NCI-H2196 (cell line): ENCODE measurements around the gene NMB.
"Not testable (repeated sequence)": the region's sequence is repeated elsewhere in the genome, so short reads cannot be mapped to it uniquely, and the experiment has no call there.

Source experiments
- DNase-seq: peaks from one replicate; lab custom pipeline; 2025; ENCODE audit not compliant: unreplicated experiment; lab: John Stamatoyannopoulos, UW

The NMB gene

DNA sequence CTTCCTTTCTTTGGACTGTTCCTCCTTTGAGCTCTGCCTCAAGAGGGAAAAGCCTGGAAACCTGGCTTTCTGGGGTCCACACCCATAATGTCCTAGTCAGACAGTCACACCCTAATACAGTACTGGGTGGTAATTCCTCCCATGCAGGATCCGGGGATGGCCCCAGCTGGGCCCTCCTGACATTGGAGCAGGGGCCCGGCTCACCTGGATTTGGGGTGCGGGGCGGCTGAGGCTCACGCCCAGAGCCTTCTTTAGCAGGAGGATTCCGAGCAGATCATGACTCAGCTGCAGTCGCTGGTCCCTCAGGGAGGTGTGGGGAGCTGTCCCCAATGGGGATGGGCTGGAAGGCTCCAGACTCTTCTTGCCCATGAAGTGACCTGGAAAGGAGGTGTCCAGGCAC is 1.0 kb downstream of the NMB start:
- DNase-seq, result no peak

GRCh38 chr15:84654689-84655453 is 3.1 kb downstream of the NMB start:
- peak; percentile 65 for DNase-seq

GRCh38 chr15:84653910-84654688 is 3.9 kb downstream of the NMB start, which contains the start of gene WDR73:
WDR73 (minus strand) TSS chr15:84654283; CDS start chr15:84654274, 9 bp downstream.
- DNase-seq, result peak; percentile 87

GRCh38 chr15:84653584-84653909 is 4.5 kb downstream of the NMB start:
- DNase-seq, result peak; percentile 3

DNA sequence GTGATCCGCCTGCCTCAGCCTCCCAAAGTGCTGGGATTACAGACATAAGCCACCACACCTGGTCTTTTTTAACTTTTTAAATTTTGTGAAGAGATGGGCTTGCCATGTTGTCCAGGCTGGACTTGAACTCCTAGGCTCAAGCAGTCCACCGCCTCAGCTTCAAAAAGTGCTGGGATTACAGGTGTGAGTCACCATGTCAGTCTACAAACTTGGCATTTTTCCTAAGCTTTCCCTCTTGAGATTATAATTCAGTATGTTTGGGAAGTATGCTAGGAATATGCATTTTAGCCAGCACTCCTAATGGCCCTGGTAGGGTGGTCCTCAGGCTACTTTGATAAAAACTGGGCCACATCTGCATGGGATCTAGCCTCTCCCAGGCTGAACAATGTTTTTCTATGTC is 8.3 kb downstream of the NMB start:
- no peak for DNase-seq

DNA sequence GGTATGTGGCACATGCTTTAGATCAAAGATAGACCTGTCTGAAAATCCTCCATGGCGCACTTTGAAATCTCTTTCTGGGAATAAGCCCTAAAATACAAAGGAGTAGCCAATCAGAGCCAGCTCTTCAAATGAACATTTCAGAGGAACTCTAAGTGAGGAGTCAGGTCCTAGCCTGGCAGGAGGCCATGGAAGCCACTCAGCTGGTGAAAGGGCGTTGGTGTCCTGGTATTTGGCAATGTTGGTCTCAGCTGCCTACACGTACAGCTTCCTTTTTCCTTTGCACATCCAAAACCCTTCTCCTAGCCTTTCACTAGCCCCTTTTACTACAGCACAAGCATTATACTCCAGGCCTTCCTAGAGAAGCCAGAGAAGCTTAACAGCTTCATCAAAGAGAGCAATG is 9.5 kb downstream of the NMB start:
- DNase-seq, result no peak

DNA sequence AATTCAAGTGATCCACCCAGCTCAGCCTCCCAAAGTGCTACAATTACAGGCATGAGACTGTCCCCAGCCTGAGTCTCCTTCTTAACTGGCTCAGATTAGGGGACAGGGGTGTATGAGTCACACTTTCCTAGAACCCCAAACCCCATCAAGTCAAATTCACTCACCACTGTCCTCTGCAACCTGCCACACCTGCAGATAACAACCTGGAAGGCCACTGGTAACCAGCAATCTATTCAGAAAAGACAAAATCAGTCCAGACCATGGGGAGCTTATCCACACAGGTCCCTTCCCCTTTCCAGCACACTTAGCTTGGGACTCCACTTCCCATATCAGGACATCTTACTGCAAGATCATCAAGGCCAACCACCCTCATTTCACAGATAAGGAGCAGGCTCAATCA is 10.3 kb downstream of the NMB start:
- DNase-seq, result no peak

DNA sequence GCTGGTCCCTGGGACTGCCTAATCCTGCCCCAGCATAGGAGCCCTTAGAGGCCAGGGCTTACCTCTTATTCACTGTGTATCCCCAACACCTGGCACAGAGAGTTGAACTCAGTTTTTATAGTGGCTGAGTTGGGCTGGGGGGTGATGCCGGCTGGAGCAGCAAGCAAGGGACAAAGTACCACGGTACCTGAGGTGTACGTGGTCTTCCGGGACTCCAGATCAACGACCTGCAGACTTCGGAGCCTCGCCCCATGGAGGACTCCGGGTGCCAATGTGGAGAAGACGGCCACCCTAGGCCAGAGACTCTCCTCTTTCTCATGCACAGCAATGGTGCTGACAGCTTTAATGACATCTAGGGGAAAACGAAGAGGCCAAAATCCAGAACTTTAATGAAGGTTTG is 12.0 kb downstream of the NMB start:
- DNase-seq, result no peak

- no peak for DNase-seq
These were observed 12.5 kb downstream of the NMB start for GRCh38 chr15:84645496-84645895.

DNA sequence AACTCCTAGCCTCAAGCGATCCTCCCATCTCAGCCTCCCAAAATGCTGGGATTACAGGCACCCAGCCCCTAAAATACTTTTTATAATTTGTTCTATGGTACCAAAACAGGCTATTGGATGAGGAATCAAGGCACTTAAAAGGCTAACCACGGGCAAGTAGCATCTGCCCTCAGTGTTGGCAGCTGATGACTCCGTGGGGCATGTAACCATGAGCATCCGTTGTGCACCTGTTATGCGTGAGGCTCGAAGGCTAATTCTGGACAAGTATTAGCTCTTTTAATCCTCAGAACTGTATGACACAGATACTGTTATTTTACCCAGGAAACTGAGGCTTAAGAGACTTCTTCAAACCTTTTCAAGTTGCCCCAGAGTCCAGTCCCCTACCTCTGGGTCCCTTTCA is 14.2 kb downstream of the NMB start:
- no peak for DNase-seq

DNA sequence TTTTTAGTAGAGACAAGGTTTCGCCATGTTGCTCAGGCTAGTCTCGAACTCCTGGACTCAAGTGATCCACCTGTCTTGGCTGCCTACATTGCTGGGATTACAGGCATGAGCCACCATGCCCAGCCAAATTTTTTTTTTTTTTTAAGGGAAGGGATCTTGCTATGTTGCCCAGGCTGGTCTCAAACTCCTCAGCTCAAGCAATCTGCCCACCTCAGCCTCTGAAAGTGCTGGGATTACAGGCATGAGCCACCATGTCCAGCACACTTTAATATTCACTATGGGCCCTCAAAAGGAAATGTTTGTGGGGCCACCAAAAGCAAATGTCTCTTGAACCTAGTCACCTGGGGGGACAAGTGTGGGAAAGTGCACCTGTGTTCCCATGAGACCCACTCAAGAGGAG is 15.4 kb downstream of the NMB start:
- not testable (repeated sequence) for DNase-seq

DNA sequence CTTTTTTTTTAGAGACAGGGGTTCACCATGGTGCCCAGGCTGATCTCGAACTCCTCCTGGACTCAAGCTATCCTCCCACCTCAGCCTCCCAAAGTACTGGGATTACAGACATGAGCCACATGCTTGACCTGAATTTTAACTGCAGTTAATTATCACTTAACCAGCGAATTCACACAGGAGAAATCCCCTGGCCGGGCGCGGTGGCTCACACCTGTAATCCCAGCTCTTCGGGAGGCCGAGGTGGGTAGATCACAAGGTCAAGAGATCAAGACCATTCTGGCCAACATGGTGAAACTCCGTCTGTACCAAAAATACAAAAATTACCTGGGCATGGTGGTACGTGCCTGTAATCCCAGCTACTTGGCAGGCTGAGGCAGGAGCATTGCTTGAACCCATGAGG is 16.1 kb downstream of the NMB start:
- DNase-seq, result not testable (repeated sequence)

DNA sequence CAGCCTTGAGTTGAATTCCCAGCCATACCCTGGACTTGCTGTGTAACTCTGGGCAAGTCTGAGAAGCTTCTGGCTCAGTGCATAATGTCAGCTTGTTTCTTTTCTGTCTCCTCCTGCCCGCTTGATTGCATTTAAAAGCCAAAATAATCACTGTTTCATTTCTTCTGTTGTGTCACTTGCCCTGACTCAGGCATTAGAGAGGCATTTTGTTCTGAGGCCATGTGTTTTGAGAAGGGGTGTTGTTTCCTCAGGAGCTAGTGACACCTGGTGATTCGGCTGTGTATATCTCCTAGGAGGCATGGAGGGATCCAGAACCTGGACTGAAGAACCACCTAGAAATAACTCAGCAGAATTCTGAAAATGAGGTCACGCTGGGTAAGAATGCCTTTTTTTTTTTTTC is 19.9 kb downstream of the NMB start:
- DNase-seq, result no peak

DNA sequence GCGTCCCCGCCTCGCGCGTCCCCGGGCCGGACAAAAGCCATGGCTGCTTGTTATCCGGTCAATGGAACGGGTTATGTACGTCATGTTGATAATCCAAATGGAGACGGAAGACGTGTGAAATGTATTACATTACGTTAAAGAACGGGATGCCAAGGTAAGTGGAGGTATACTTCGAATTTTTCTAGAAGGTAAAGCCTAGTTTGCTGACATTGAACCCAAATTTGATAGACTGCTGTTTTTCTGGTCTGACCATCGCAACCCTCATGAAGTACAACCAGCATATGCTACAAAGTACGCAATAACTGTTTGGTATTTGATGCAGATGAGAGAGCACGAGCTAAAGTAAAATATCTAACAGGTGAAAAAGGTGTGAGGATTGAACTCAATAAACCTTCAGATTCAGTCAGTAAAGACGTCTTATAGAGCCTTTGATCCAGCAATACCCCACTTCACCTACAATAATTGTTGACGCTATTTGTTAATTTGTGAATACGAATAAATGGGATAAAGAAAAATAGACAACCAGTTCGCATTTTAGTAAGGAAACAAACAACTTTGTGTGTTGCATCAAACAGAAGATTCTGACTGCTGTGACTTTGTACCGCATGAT is 23.7 kb downstream of the NMB start:
- no peak for DNase-seq

GRCh38 chr15:84633311-84634227 is 24.4 kb downstream of the NMB start:
- DNase-seq, result no peak

DNA sequence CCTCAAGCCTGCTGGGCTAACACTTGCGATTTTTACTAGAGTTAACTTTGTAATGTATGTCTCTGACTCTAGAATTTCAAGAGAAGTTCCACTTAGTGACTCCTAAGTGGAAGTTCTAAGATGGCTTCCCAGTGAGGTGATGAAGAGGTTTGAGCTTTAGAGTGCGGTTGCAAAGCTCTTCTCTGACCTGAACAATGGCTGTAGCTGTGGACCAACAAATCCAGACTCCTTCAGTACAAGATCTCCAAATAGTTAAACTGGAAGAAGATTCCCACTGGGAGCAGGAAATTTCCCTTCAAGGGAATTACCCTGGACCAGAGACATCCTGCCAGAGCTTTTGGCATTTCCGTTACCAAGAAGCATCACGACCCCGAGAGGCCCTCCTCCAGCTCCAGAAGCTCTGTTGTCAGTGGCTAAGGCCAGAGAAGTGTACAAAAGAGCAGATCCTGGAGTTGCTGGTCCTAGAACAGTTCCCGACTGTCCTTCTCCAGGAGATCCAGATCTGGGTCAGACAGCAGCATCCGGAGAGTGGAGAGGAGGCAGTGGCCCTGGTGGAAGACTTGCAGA is 26.2 kb downstream of the NMB start:
- no peak for DNase-seq

DNA sequence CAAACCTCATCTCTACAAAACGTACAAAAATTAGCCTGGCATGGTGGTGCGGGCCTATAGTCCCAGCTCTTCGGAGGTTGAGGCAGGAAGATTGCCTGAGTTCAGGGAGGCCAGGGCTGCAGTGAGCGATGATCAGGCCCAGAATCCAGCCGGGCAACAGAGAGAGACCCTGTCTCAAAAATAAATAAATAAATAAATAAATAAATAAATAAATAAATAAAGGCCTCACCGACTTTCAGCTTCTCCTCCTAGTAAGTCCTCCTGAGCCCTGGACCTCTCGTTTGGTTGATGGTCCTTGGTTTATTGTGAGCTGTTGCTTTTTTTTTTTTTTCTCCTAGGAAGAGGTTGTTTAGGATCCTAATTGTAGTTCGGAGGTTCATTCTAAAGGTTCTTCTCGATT is 29.0 kb downstream of the NMB start:
- DNase-seq, result no peak

DNA sequence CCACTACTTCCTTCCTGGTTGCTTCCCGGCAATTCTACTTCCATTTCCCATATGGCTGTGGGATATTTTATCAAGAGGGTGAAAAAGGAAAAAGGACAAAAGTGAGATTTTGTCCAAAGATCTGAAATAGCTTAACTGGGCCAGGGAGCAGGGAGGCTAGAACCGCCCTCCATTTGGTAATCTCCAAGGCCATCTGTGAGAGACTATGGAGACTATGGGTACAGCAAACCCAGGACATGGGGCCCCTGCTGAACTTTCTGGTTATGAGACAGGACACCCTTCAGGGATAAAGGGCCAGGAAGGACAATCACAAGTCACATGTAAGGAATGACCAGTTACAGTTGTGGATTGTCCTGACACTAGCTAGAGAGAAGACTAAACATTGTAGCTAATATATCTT is 32.9 kb downstream of the NMB start:
- no peak for DNase-seq

DNA sequence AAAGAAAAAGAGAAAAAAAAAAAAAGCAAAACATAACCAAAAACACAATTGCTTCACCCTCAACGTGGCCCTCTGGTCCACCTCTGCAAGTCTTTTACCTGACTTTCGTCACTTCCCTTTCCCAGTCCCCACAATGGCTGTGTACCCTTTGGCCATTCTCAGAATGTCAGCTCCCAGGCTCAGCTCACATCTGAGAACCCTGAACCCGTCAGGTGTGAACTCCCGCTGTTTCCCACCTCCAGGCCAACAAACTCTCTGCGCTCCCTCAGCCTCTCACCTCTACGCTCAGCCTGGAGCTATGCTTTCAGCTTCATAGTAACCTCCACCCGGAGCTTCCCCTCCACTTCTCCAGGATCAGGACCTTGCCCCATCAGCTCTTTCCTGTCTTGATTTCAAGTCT is 33.6 kb downstream of the NMB start:
- no peak for DNase-seq

DNA sequence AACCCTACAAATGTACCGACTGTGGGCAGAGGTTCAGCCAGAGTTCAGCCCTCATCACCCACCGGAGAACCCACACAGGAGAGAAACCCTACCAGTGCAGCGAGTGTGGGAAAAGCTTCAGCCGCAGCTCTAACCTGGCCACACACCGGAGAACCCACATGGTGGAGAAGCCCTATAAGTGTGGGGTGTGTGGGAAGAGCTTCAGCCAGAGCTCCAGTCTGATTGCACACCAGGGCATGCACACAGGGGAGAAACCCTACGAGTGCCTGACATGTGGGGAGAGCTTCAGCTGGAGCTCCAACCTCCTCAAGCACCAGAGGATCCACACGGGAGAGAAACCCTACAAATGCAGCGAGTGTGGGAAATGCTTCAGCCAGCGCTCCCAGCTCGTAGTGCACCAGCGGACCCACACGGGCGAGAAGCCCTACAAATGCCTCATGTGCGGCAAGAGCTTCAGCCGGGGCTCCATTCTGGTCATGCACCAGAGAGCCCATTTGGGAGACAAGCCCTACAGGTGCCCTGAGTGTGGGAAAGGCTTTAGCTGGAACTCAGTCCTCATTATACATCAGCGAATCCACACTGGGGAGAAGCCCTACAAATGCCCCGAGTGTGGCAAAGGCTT is 36.5 kb downstream of the NMB start:
- DNase-seq, result no peak
